VCaP (cell line): ENCODE results near the gene C19orf73.
A peak's percentile ranks its signal among the peaks of the same experiment; 100 is the strongest.

Experiments
- H3K27ac ChIP-seq: fragments of 450-650 bp; 2 replicates; pipeline ENCODE4 v1.5.1; 2017
- TF ChIP-seq, protein P1 (sequence below): fragments of 450-650 bp; conservative IDR thresholded peaks from 2 replicates; pipeline ENCODE4 v1.5.1; 2017; ENCODE audit warnings: mild to moderate bottlenecking, moderate library complexity

Gene C19orf73

DNA sequence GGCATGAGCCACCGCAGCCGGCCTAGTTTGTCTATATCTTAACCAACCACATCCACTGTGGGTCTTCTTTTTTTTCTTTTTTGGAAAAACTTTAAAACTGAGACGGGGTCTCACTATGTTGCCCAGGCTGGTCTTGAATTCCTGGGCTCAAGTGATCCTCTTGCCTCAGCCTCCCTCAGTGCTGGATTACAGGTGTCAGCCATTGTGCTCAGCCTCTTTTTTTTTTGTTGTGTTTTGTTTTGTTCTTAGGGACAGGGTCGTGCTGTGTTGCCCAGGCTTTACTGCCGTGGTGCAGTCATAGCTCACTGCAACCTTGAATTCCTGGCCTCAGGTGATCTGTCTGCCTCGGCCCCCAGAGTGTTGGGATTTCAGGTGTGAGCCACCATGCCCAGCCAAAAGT is 26.3 kb downstream of the C19orf73 start:
- TF ChIP-seq, protein P1, sequence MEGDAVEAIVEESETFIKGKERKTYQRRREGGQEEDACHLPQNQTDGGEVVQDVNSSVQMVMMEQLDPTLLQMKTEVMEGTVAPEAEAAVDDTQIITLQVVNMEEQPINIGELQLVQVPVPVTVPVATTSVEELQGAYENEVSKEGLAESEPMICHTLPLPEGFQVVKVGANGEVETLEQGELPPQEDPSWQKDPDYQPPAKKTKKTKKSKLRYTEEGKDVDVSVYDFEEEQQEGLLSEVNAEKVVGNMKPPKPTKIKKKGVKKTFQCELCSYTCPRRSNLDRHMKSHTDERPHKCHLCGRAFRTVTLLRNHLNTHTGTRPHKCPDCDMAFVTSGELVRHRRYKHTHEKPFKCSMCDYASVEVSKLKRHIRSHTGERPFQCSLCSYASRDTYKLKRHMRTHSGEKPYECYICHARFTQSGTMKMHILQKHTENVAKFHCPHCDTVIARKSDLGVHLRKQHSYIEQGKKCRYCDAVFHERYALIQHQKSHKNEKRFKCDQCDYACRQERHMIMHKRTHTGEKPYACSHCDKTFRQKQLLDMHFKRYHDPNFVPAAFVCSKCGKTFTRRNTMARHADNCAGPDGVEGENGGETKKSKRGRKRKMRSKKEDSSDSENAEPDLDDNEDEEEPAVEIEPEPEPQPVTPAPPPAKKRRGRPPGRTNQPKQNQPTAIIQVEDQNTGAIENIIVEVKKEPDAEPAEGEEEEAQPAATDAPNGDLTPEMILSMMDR, result no peak
- no peak overlapping the region for H3K27ac ChIP-seq

DNA sequence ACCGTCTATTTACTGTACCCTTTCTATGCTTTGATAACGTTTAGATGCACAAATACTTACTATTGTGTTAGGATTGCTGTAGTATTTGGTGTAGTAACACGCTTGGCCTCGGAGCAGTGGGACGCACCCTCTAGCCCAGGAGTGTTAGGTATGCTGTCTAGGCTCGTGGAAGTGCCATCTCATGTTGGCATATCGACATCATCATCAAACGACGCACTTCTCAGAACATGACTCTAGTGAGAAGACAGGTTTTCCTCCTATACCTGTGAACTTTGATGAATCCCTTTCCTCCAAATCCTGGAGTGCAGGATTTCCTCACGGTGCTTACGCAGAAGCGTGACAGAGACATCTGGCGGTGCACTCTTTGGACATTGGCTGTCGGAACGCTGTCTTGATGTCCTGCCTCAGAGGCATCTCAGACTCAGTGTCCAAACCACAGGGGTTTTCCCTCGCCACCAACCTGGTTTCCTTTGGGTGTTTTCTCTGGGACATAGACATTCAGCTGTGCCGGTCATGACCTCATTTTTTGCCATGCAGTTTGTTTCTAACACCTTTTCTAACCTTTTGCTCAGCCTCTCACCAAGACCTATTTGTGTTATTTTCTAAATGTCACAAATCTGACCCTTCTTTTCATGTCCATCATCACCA is 27.4 kb downstream of the C19orf73 start:
- TF ChIP-seq, protein P1, result no peak

DNA sequence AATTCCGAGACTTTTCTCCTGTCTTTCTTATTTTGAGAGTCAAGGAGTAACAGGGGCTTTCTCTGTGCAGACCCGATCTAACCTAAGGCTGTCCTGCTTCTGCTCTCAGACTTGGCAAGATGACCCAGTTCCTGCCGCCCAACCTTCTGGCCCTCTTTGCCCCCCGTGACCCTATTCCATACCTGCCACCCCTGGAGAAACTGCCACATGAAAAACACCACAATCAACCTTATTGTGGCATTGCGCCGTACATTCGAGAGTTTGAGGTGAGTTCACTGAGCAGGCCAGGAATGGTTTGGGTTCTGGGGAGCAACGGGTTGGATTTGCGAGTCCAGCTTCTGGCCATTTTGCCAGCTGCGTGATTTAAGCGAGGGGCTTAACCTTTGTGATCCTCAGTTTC is 32.6 kb downstream of the C19orf73 start:
- H3K27ac ChIP-seq, result peak overlapping the region; percentile 94

More for the DNA sequence above, 27.4 kb downstream of the C19orf73 start:
- no peak overlapping the region for H3K27ac ChIP-seq

DNA sequence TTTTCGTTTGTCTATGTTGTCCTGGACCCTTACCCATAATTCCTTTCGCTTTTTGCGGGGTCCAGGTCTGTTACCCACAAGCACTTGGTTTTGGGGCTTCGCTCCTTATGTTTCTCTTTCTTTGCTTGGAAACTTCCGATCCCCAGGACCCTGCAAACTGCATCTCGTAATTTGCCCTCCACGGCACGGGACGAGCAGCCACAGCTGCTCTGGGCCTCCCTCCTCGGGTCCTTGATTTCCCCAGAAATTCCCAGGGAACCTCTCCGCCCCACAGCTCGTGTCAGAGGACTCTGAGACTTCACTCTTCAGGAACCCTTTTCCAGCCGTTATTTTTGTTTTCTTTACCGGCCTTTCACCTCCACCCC is 33.1 kb downstream of the C19orf73 start:
- TF ChIP-seq, protein P1, result no peak
- peak overlapping the region; percentile 94 for H3K27ac ChIP-seq

More for the DNA sequence above, 32.6 kb downstream of the C19orf73 start:
- TF ChIP-seq, protein P1, result no peak

DNA sequence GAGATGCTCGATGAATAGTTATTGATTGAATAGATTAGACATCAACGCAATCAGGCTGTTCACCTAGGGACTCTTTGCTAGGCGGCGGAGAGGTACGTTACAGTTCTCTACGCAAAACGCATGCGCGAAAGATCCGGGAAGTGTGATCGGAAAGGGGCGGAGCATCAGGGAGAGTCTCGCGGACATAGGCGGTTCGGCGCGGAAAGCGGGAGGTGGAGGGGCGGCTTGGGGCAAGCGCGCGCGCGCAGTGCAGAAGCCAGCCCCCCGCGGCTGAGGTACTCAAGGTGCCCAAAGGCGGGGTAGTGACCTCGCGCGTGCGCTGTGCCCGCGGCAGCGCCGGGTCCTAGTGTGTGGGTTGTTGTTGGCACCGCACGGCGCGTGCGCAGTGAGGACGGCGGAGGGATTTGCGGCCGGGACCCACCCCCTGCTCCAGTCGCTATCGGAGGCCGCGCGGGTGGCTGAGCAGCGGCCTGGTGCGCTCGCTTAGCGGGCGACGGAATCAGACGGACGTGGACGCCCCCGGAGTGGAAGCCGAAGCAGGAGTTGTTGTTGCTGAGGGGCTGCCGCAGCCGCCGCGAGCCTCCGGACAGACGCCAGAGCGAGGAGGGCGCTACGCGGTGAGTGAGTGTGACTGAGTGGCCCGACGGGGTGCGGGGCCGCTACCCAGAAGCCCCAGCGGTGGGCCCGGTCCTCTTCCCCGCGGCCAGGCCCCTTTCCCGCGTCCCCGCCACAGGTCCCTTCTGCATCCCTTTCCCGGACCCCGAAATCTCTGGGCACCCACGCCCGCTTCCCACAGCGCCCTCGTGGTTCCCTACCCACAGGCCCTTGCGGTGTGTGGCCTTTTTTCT is 33.7 kb downstream of the C19orf73 start, which contains the start of gene SNRNP70:
TSS of gene SNRNP70 (plus strand) at position 432 of the 848 bp plus-strand sequence. CDS start 964 bp downstream, outside the sequence.
- H3K27ac ChIP-seq, result peak within 1 kb of the TSS; percentile 94
- TF ChIP-seq, protein P1, result no peak

DNA sequence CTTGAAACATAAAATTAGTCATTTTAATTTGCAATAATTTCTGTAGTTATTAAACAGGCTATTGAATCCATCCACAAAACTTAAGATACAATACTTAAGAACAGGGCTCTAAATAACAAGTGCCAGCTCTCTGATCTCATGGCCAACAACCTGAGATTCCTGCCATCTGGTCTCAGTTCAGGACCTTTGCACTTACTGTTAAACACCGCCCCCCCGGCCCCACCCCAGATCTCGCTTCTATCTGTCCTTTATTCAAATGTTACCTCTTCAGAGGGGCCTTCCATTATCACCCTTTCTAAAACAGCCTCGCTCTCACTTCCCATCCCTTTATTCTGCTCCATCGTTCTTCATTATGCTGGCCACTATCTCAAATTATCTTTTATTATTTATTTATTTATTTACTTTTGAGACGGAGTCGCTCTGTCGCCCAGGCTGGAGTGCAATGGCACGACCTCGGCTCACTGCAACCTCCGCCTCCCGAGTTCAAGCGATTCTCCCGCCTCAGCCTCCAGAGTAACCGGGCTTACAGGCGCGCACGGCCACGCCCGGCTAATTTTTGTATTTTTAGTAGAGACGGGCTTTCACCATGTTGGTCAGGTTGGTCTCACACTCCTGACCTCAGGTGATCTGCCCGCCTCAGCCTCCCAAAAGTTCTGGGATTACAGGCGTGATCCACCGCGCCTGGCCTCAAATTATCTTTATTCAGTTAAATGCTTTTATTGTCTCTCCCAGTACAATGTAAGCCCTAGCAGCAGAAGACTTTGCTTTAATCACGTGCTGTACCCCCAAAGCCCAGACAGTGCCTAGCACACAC is 34.5 kb downstream of the C19orf73 start:
- peak overlapping the region; percentile 94 for H3K27ac ChIP-seq
- TF ChIP-seq, protein P1, result no peak

DNA sequence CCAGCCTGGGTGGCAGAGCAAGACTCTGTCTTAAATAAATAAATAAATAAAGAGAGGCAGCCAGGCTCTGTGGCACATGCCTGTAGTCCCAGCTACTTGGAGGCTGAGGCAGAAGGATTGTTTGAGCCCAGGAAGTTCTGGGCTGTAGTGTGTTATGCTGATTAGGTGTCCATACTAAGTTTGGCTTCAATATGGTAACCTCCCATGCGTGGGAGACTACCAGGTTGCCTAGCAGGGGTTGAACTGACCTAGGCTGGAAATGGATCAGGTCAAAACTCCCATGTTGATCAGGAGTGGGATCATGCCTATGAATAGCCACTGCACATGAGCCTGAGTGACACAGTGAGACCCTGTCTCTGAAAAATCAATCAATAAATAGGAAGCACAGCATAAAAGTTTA is 37.7 kb downstream of the C19orf73 start:
- H3K27ac ChIP-seq, result no peak overlapping the region
- TF ChIP-seq, protein P1, result no peak
